ENCODE measurements around the gene TMEM134. TPM values are rescaled to one million over a fixed set of nuclear protein-coding genes. Genes with fewer than 3 reads are reported as not detected.
A peak's percentile ranks its signal among the peaks of the same experiment; 100 is the strongest.

Gene TMEM134
- total RNA-seq, 3 donors from 2014 or later (not counting 1 experiment from before 2014, with no cell fraction given), result 57.8 to 65.7 (median 61.2) TPM

DNA sequence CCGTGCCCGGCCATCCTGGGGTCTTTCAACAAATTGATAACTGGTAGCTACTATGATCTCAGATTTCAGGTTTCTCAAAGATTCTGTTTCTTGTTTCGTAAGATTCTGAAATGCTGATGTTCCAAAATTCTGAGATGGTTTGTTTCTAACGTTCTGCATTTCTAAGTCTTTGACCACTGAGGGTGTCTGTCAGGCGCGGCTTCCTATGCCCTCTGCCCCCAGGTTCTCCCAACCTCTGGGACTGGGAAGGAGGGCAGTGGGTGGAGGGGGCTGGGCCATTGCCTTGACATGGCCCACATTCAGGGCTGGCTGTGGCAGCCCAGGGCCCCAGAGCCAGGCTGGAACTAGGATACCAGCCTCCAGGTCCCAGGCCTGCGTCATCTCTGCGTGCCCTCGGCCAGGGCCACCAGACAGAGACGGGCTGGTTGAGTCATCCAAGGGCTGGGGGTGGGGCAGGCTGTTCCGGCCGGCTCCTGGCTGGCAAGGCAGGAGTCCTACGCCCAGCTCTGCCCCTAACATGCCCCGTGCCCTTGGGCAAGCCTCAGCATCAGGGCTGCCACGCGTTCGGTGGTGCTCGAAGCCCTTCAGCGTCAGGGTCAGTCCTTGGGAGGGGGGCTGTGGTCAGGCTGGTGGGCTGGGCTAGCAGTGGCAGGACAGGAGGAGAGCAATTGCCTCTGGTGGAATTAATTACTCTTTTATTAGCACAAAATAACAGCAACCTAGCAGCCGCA is 5.2 kb downstream of the TMEM134 start:
- H3K36me3 ChIP-seq (ENCODE audit: control insufficient read depth, insufficient read depth, low read length), result peaks cover 6% of the 10 kb centered on the region
- WGBS (ENCODE audit: insufficient coverage), result 91% methylated on average over 20 of the region's 20 CpGs
- H3K27ac Mint-ChIP-seq, result peak overlapping the region; percentile 84 to 97
- H3K4me3 ChIP-seq (ENCODE audit: low read length), result peak overlapping the region; percentile 25
- peaks cover 12 to 42% of the 10 kb centered on the region in 2 donors for H3K4me1 Mint-ChIP-seq
- intact Hi-C loops (cut with micrococcal nuclease), result loop anchor here (5.0 kb wide), 1 partner anchor 37 kb away; the partner anchor contains the start of gene RPS6KB2
- no peaks in the 10 kb centered on the region for H3K27me3 ChIP-seq (ENCODE audit: control insufficient read depth, insufficient read depth, low read length)
- peak overlapping the region; percentile 81 for H3K4me3 Mint-ChIP-seq
- no peaks in the 10 kb centered on the region for H3K9me3 Mint-ChIP-seq
- peak overlapping the region; percentile 85 for H3K27ac ChIP-seq (ENCODE audit: low read length)
- no peaks in the 10 kb centered on the region for H3K36me3 Mint-ChIP-seq
- H3K4me1 ChIP-seq (ENCODE audit: control insufficient read depth, insufficient read depth, low read length), result peaks cover 42% of the 10 kb centered on the region
- no peak for TF ChIP-seq CTCF (IDR thresholded peaks at IDR 0.05)
- DNase-seq (peak in 1 of 2 donors; percentile 25), ATAC-seq (no peak)
- H3K9me3 ChIP-seq (ENCODE audit: control insufficient read depth, insufficient read depth, low read length), result no peaks in the 10 kb centered on the region
- no peaks in the 10 kb centered on the region for H3K27me3 Mint-ChIP-seq (ENCODE audit: low read depth in 2 of 2)

DNA sequence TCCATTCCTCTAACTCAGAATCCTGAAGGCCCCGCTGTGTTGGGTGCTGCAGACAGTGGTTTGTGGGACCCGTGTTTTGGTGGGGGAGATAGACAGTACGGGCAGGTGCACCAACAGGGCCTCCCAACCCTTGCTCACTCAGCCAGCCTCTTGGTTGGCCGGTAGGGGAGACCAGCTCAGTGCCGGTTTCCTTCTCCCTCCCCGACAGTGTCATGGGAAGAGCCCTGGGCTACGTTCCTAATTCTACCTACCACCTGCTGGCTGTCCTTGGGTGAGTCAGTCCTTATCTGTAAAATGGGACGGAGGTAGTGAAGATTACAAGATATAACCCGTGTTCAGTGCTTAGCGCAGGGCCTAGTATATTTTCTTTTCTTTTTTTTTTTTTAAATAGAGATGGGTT is 5.9 kb downstream of the TMEM134 start:
- 100% methylated on average over 7 of the region's 10 CpGs for WGBS (ENCODE audit: insufficient coverage)
- no peaks in the 10 kb centered on the region for H3K27me3 ChIP-seq (ENCODE audit: control insufficient read depth, insufficient read depth, low read length)
- H3K9me3 ChIP-seq (ENCODE audit: control insufficient read depth, insufficient read depth, low read length), result no peaks in the 10 kb centered on the region
- DNase-seq, result no peak
- intact Hi-C loops (cut with micrococcal nuclease), result loop anchor here (5.0 kb wide), 1 partner anchor 36 kb away; the partner anchor contains the start of gene RPS6KB2
- Mint-ChIP-seq H3K9me3 (no peaks in the 10 kb centered on the region), H3K27me3 (ENCODE audit: low read depth in 2 of 2) (no peaks in the 10 kb centered on the region), H3K4me1 (peaks cover 9 to 37% of the 10 kb centered on the region in 2 donors), H3K4me3 (no peak overlapping the region), H3K36me3 (no peaks in the 10 kb centered on the region), H3K27ac (no peak overlapping the region)
- no peak for TF ChIP-seq CTCF (IDR thresholded peaks at IDR 0.05)
- ATAC-seq, result no peak
- no peak overlapping the region for H3K4me3 ChIP-seq (ENCODE audit: low read length)
- peaks cover 41% of the 10 kb centered on the region for H3K4me1 ChIP-seq (ENCODE audit: control insufficient read depth, insufficient read depth, low read length)
- no peak overlapping the region for H3K27ac ChIP-seq (ENCODE audit: low read length)
- H3K36me3 ChIP-seq (ENCODE audit: control insufficient read depth, insufficient read depth, low read length), result peaks cover 6% of the 10 kb centered on the region

GRCh38 chr11:67458266-67458665 is 10.8 kb downstream of the TMEM134 start:
- Mint-ChIP-seq H3K4me1 (peaks cover 0 to 5% of the 10 kb centered on the region in 2 donors), H3K27me3 (ENCODE audit: low read depth in 2 of 2) (peaks cover 0 to 3% of the 10 kb centered on the region in 2 donors), H3K36me3 (no peaks in the 10 kb centered on the region), H3K9me3 (no peaks in the 10 kb centered on the region), H3K27ac (no peak overlapping the region), H3K4me3 (no peak overlapping the region)
- H3K4me1 ChIP-seq (ENCODE audit: control insufficient read depth, insufficient read depth, low read length), result peaks cover 10% of the 10 kb centered on the region
- DNase-seq (no peak), ATAC-seq (no peak)
- no peak overlapping the region for H3K4me3 ChIP-seq (ENCODE audit: low read length)
- no peaks in the 10 kb centered on the region for H3K9me3 ChIP-seq (ENCODE audit: control insufficient read depth, insufficient read depth, low read length)
- WGBS (ENCODE audit: insufficient coverage), result 96% methylated on average over 19 of the region's 19 CpGs
- intact Hi-C loops (cut with micrococcal nuclease), result no loop called here
- H3K27me3 ChIP-seq (ENCODE audit: control insufficient read depth, insufficient read depth, low read length), result no peaks in the 10 kb centered on the region
- no peak for TF ChIP-seq CTCF (IDR thresholded peaks at IDR 0.05)
- H3K36me3 ChIP-seq (ENCODE audit: control insufficient read depth, insufficient read depth, low read length), result no peaks in the 10 kb centered on the region
- no peak overlapping the region for H3K27ac ChIP-seq (ENCODE audit: low read length)
